HG03521 (cell line): ENCODE results near the gene OR9A4.

Experiments used
- ATAC-seq: cut with Tn5 transposase; IDR thresholded peaks from one replicate; pipeline ENCODE4 v1.9.1; 2021; ENCODE audit warnings: mild to moderate bottlenecking, moderate library complexity; ENCODE audit not compliant: unreplicated experiment

The OR9A4 gene

GRCh38 chr7:141945356-141945755 is 29.2 kb downstream of the OR9A4 start:
- no peak for ATAC-seq

DNA sequence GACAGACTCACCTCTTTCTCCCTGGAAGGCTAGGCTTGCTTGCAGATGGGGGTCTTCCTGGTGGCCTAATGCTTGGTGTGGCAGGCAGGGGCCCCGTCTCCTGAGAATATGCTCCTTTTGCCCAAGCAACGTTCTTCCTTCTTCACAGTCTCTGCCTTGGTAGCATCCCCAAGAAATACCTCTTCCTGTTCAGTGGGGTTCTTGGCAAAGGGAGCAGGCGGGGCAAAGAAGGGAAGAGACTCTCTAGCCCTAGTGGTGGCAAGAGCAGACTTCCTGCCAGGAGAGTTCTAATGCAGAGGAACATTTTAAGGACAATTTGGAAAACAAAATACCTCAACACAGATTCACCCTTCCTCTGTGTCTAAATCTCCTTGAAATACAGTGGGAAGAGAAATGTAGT is 30.6 kb downstream of the OR9A4 start, which contains the start of gene CLEC5A:
Gene CLEC5A, minus strand, starts transcription at position 179 of the 400 bp plus-strand sequence. CDS start 682 bp downstream, outside the sequence.
- no peak for ATAC-seq

GRCh38 chr7:141949021-141949420 is 32.8 kb downstream of the OR9A4 start:
- ATAC-seq: no peak

- no peak for ATAC-seq
These were observed 33.3 kb downstream of the OR9A4 start for GRCh38 chr7:141949451-141949850.

GRCh38 chr7:141949911-141950310 is 33.7 kb downstream of the OR9A4 start:
- ATAC-seq: no peak

GRCh38 chr7:141950806-141951205 is 34.6 kb downstream of the OR9A4 start:
- no peak for ATAC-seq

- ATAC-seq: no peak
These were observed 36.3 kb downstream of the OR9A4 start for GRCh38 chr7:141952461-141952860.

DNA sequence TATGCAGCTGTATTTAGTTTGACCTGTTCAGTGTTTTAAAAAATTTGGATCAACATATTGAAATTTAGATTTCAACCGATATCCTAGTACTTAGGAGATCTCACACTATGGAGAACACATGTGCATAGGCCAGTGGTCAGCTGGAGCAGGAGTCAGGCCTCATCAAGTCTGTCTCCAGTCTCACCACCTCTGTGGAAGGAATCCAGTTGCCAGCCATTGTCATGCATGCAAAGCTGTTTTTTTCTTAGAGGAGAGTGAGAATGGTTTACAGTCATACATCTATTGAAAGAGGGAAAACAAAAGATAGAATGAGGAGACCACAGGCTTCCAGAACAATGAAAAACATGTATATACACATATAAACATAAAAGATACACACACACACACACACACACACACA is 38.1 kb downstream of the OR9A4 start:
- no peak for ATAC-seq

DNA sequence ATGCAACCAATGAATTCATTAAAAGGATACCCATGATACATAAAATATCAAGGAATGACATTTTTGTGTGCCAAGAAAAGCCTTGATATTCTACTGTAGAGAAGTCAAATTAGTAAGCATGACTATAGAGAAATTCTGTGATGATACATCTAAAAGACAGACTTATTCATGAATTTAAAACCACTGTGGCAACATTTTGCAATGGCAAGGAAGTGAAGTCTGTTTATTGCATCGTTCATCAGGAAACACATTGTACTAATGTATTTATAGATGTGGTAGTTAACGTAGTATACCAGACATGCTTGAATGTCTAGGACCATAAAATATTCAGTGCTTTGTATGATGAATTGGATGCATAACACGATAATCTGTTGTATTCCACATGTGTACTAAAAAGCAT is 39.9 kb downstream of the OR9A4 start:
- no peak for ATAC-seq

GRCh38 chr7:141960687-141961422 is 44.7 kb downstream of the OR9A4 start:
- ATAC-seq: peak; percentile 83
